CD4-positive, alpha-beta T cell (primary cell): ENCODE results near the gene BRD1. TPM values are rescaled to one million over a fixed set of nuclear protein-coding genes. Genes with fewer than 3 reads are reported as not detected.

ENCODE experiments used
- ATAC-seq: fragments of 200-7000 bp; cut with Tn5 transposase; one replicate; pipeline ENCODE4 v1.10.0; 2022; ENCODE audit warnings: mild to moderate bottlenecking; ENCODE audit not compliant: poor library complexity
- CTCF ChIA-PET: fragments of 350-600 bp; sonication (Branson Sonifier 250); formaldehyde crosslinking; loops from one replicate; lab custom pipeline; 2021; ENCODE audit warnings: antibody characterized with exemption, inconsistent platforms; lab: Charles Lee
- POLR2A ChIA-PET: fragments of 350-600 bp; sonication (Branson Sonifier 250); formaldehyde crosslinking; loops from one replicate; lab custom pipeline; 2021; ENCODE audit warnings: antibody characterized with exemption, inconsistent platforms; lab: Charles Lee
- DNase-seq, 14 experiments: peaks; one replicate each; pipeline ENCODE4 v3.0.0-alpha.2; 2013 to 2020; ENCODE audit warnings: mixed read lengths in 2 of 14
- H3K27ac ChIP-seq, 2 donors: one replicate each; pipeline versions ENCODE4 v1.5.1 to v1.7.0; 2013; ENCODE audit warnings: low read length in 2 of 2, low read depth in 1 of 2, mild to moderate bottlenecking in 1 of 2
- H3K27me3 ChIP-seq, 2 experiments: 1 replicate in 1 of 2; 2 replicates in 1 of 2; pipeline versions ENCODE4 v1.6.1 to v1.7.0; 2013; ENCODE audit warnings: low read length in 2 of 2, control low read depth in 1 of 2, mild to moderate bottlenecking in 1 of 2, moderate library complexity in 1 of 2; ENCODE audit not compliant: insufficient read depth in 2 of 2, control insufficient read depth in 1 of 2
- H3K36me3 ChIP-seq: one replicate; pipeline ENCODE4 v1.6.1; 2013; ENCODE audit warnings: low read length, control low read depth; ENCODE audit not compliant: insufficient read depth
- H3K4me1 ChIP-seq: one replicate; pipeline ENCODE4 v1.6.1; 2013; ENCODE audit warnings: low read length, control low read depth; ENCODE audit not compliant: insufficient read depth
- H3K4me3 ChIP-seq: one replicate; pipeline ENCODE4 v1.5.1; 2013; ENCODE audit warnings: mild to moderate bottlenecking, low read length, moderate library complexity
- H3K9me3 ChIP-seq, 2 experiments: 1 replicate in 1 of 2; 2 replicates in 1 of 2; pipeline versions ENCODE4 v1.6.1 to v1.7.0; 2013; ENCODE audit warnings: low read length in 2 of 2, mild to moderate bottlenecking in 2 of 2, control low read depth in 1 of 2, moderate library complexity in 1 of 2; ENCODE audit not compliant: control insufficient read depth in 1 of 2, insufficient read depth in 1 of 2
- H3K27ac Mint-ChIP-seq: one replicate; pipeline ENCODE4 v1.8.0; 2020; ENCODE audit warnings: mixed read lengths
- H3K27me3 Mint-ChIP-seq: one replicate; pipeline ENCODE4 v1.8.0; 2021; ENCODE audit warnings: mixed read lengths
- H3K36me3 Mint-ChIP-seq: one replicate; pipeline ENCODE4 v1.8.0; 2021; ENCODE audit warnings: low read depth, mixed read lengths
- H3K4me1 Mint-ChIP-seq: one replicate; pipeline ENCODE4 v1.8.0; 2021; ENCODE audit warnings: low read depth, mixed read lengths
- H3K4me3 Mint-ChIP-seq: one replicate; pipeline ENCODE4 v1.8.0; 2020; ENCODE audit warnings: mild to moderate bottlenecking, mixed read lengths
- H3K9me3 Mint-ChIP-seq: one replicate; pipeline ENCODE4 v1.8.0; 2020; ENCODE audit warnings: mixed read lengths
- CTCF ChIP-seq: fragments of 200-600 bp; IDR thresholded peaks from one replicate; pipeline ENCODE4 v1.8.0; 2022; ENCODE audit warnings: antibody characterized with exemption, mild to moderate bottlenecking
- intact Hi-C, 2 experiments: fragments of 100-400 bp; cut with DNase I in 1 of 2; cut with micrococcal nuclease in 1 of 2; formaldehyde crosslinking; loops; one replicate each; pipeline versions ENCODE4 v1.15.1 to v1.9.0; 2023 to 2025; cut with DNase I, micrococcal nuclease
- total RNA-seq, 174 experiments: library from RNA in 2 of 174; stranded (reverse) in 2 of 174; gene quantifications; one replicate each; pipeline ENCODE4 v1.2.3 and lab custom pipeline; 2021 to 2026

The BRD1 gene
- total RNA-seq, 2 experiments from 2014 or later: 129 to 130 TPM

GRCh38 chr22:49827271-49827852 lies 311 bp downstream of the BRD1 start:
- Histone ChIP-seq H3K27ac (no peak overlapping the region), H3K4me1 (peaks cover 69% of the 10 kb centered on the region), H3K36me3 (peaks cover 32% of the 10 kb centered on the region), H3K27me3 (no peaks in the 10 kb centered on the region), H3K9me3 (no peaks in the 10 kb centered on the region), H3K4me3 (peak overlapping the region; percentile 82)
- Mint-ChIP-seq H3K9me3 (no peaks in the 10 kb centered on the region), H3K27me3 (no peaks in the 10 kb centered on the region), H3K4me1 (peaks cover 46% of the 10 kb centered on the region), H3K36me3 (peaks cover 48% of the 10 kb centered on the region), H3K27ac (no peak overlapping the region), H3K4me3 (peak overlapping the region; percentile 62)
- peak; percentile 21 for ATAC-seq
- intact Hi-C loops: loop anchor here (2.0 to 5.0 kb wide), 6 partner anchors 19 to 90 kb away; partner anchors contain the start of genes ALG12 (in 2 of the 2) and CRELD2 (in 2 of the 2)
- TF ChIP-seq CTCF: no peak
- CTCF ChIA-PET: no interaction called here
- peak in 4 of 14 experiments; percentile 23 to 70 (median 48) for DNase-seq
- POLR2A ChIA-PET: interaction anchor here (1.3 to 3.0 kb wide), 3 partner anchors 11 to 30 kb away, joined by 3 to 24 read pairs (median 9); partner anchors contain the start of gene ZBED4

- Mint-ChIP-seq H3K27ac (peak overlapping the region; percentile 97), H3K4me3 (peak overlapping the region; percentile 98), H3K9me3 (no peaks in the 10 kb centered on the region), H3K27me3 (no peaks in the 10 kb centered on the region), H3K36me3 (peaks cover 54% of the 10 kb centered on the region), H3K4me1 (peaks cover 46% of the 10 kb centered on the region)
- intact Hi-C loops: loop anchor here (1.0 to 5.0 kb wide), 7 partner anchors 13 to 91 kb away; partner anchors contain the start of genes ALG12 (in 2 of the 2) and CRELD2 (in 2 of the 2)
- peak; percentile 11 for ATAC-seq
- DNase-seq: peak in 8 of 14 experiments; percentile 23 to 76 (median 40)
- H3K27ac ChIP-seq: peak overlapping the region; percentile 11 to 22
- H3K9me3 ChIP-seq: no peaks in the 10 kb centered on the region
- H3K4me1 ChIP-seq: peaks cover 76% of the 10 kb centered on the region
- H3K36me3 ChIP-seq: peaks cover 38% of the 10 kb centered on the region
- POLR2A ChIA-PET: interaction anchor here (0.7 to 3.0 kb wide), 11 partner anchors 10 to 99 kb away, joined by 3 to 24 read pairs (median 7); partner anchors contain the start of genes ALG12, CRELD2 and ZBED4
- peak overlapping the region; percentile 82 for H3K4me3 ChIP-seq
- CTCF ChIA-PET: no interaction called here
- no peaks in the 10 kb centered on the region for H3K27me3 ChIP-seq
- TF ChIP-seq CTCF: no peak
Observed at GRCh38 chr22:49826603-49827270, 936 bp downstream of the BRD1 start.

GRCh38 chr22:49825944-49826602 lies 1.6 kb downstream of the BRD1 start:
- peak; percentile 76 for ATAC-seq
- H3K27ac Mint-ChIP-seq: peak overlapping the region; percentile 97
- peaks cover 61% of the 10 kb centered on the region for H3K36me3 Mint-ChIP-seq
- H3K4me1 ChIP-seq: peaks cover 79% of the 10 kb centered on the region
- H3K27me3 Mint-ChIP-seq: no peaks in the 10 kb centered on the region
- ChIA-PET CTCF (no interaction called here), POLR2A (interaction anchor here (0.7 to 3.0 kb wide), 12 partner anchors 9 to 99 kb away, joined by 3 to 24 read pairs (median 6); partner anchors contain the start of genes ALG12, CRELD2 and ZBED4)
- H3K4me1 Mint-ChIP-seq: peaks cover 45% of the 10 kb centered on the region
- no peaks in the 10 kb centered on the region for H3K9me3 ChIP-seq
- DNase-seq: peak; percentile 36 to 81 (median 65)
- peaks cover 44% of the 10 kb centered on the region for H3K36me3 ChIP-seq
- TF ChIP-seq CTCF: no peak
- no peaks in the 10 kb centered on the region for H3K9me3 Mint-ChIP-seq
- peak overlapping the region; percentile 98 for H3K4me3 Mint-ChIP-seq
- no peaks in the 10 kb centered on the region for H3K27me3 ChIP-seq
- H3K4me3 ChIP-seq: peak overlapping the region; percentile 82
- peak overlapping the region; percentile 11 to 22 for H3K27ac ChIP-seq
- intact Hi-C loops: loop anchor here (1.0 to 5.0 kb wide), 7 partner anchors 13 to 91 kb away; partner anchors contain the start of genes ALG12 (in 2 of the 2) and CRELD2 (in 2 of the 2)
